ENCODE data around the gene DOHH. TPM values are rescaled to one million over a fixed set of nuclear protein-coding genes. Genes with fewer than 3 reads are reported as not detected.

Gene DOHH
- 10 to 100 TPM in 2 of 3 donors, 1 to 10 TPM in 1; 7.6 to 11.1 (median 10.4) TPM for total RNA-seq
- long read RNA-seq, donor 1, transcript DOHH-201 (5 exons, 2,031 nt): major isoform, 55 of 65 reads
- long read RNA-seq, donor 1, partial matches to known transcripts: 4 of 65 reads
- long read RNA-seq, donor 1, other reads (novel, unspliced or antisense): 6 of 65 reads
- long read RNA-seq, donor 2, transcript DOHH-201 (5 exons, 2,031 nt): major isoform, 30 of 31 reads
- long read RNA-seq, donor 2, partial matches to known transcripts: 1 of 31 reads
- long read RNA-seq, donor 2, other reads (novel, unspliced or antisense): 0 of 31 reads

- DNase-seq (peak; percentile 96 to 98 (median 97)), ATAC-seq (peak; percentile 95)
- intact Hi-C loops (cut with DNase I, micrococcal nuclease): no loop called here
- H3K4me3 ChIP-seq: peak within 1 kb of the TSS; percentile 76
- no peaks in the 10 kb centered on the region for H3K36me3 ChIP-seq (ENCODE audit: low read depth)
- H3K4me1 ChIP-seq (ENCODE audit: low read depth): peaks cover 18% of the 10 kb centered on the region
- H3K9me3 ChIP-seq: no peaks in the 10 kb centered on the region
- TF ChIP-seq CTCF (IDR thresholded peaks at IDR 0.05): no peak
Measured at GRCh38 chr19:3500429-3501101, at the start of gene DOHH. DOHH (minus strand) TSS chr19:3500674; CDS start chr19:3496814, 3,860 bp downstream.

- H3K9me3 ChIP-seq: no peaks in the 10 kb centered on the region
- intact Hi-C loops (cut with DNase I, micrococcal nuclease): loop anchor here in 1 of 2 donors (10.0 kb wide), 1 partner anchor 65 kb away; no protein-coding TSS in a partner anchor
- no peak overlapping the region for H3K4me3 ChIP-seq
- no peak for TF ChIP-seq CTCF (IDR thresholded peaks at IDR 0.05)
- peaks cover 4% of the 10 kb centered on the region for H3K4me1 ChIP-seq (ENCODE audit: low read depth)
- ATAC-seq (no peak), DNase-seq (peak in 1 of 3 donors; percentile 18)
- no peaks in the 10 kb centered on the region for H3K36me3 ChIP-seq (ENCODE audit: low read depth)
Measured at GRCh38 chr19:3549816-3550215, 49.3 kb upstream of the DOHH start.

GRCh38 chr19:3548606-3549005, 48.1 kb upstream of the DOHH start:
- Histone ChIP-seq H3K4me1 (ENCODE audit: low read depth) (no peaks in the 10 kb centered on the region), H3K36me3 (ENCODE audit: low read depth) (no peaks in the 10 kb centered on the region), H3K9me3 (no peaks in the 10 kb centered on the region), H3K4me3 (no peak overlapping the region)
- ATAC-seq (no peak), DNase-seq (peak in 1 of 3 donors; percentile 37)
- intact Hi-C loops (cut with DNase I, micrococcal nuclease): loop anchor here in 1 of 2 donors (10.0 kb wide), 1 partner anchor 66 kb away; no protein-coding TSS in a partner anchor
- TF ChIP-seq CTCF (IDR thresholded peaks at IDR 0.05): no peak

GRCh38 chr19:3547767-3548282, 47.4 kb upstream of the DOHH start:
- intact Hi-C loops (cut with DNase I, micrococcal nuclease): loop anchor here in 1 of 2 donors (10.0 kb wide), 1 partner anchor 67 kb away; no protein-coding TSS in a partner anchor

More at GRCh38 chr19:3547767-3548282, 47.4 kb upstream of the DOHH start:
- no peaks in the 10 kb centered on the region for H3K9me3 ChIP-seq
- peak in 1 of 3 donors; percentile 61 for DNase-seq
- no peak for ATAC-seq
- TF ChIP-seq CTCF (IDR thresholded peaks at IDR 0.05): no peak
- no peak overlapping the region for H3K4me3 ChIP-seq
- H3K4me1 ChIP-seq (ENCODE audit: low read depth): no peaks in the 10 kb centered on the region
- H3K36me3 ChIP-seq (ENCODE audit: low read depth): no peaks in the 10 kb centered on the region
